Chondrocyte (in vitro differentiated cells): ENCODE results near the gene PPP6R3. TPM values are rescaled to one million over a fixed set of nuclear protein-coding genes. Genes with fewer than 3 reads are reported as not detected.
A peak's percentile ranks its signal among the peaks of the same experiment; 100 is the strongest.
"Not testable (repeated sequence)": the region's sequence is repeated elsewhere in the genome, so short reads cannot be mapped to it uniquely, and the experiment has no call there.

ENCODE experiments used
- DNase-seq: peaks from one replicate; pipeline ENCODE4 v3.0.0; 2021; ENCODE audit warnings: mixed read lengths, low spot score
- H3K27ac Mint-ChIP-seq: one replicate; pipeline ENCODE4 v1.8.0; 2021; ENCODE audit warnings: mild to moderate bottlenecking, moderate library complexity, mixed read lengths; ENCODE audit not compliant: unreplicated experiment
- H3K27me3 Mint-ChIP-seq: 2 replicates; pipeline ENCODE4 v1.8.0; 2021; ENCODE audit warnings: low read depth, mixed read lengths
- H3K36me3 Mint-ChIP-seq: 2 replicates; pipeline ENCODE4 v1.8.0; 2021; ENCODE audit warnings: low read depth, mixed read lengths
- H3K4me1 Mint-ChIP-seq: 2 replicates; pipeline ENCODE4 v1.8.0; 2021; ENCODE audit warnings: low read depth, mild to moderate bottlenecking, mixed read lengths
- H3K4me3 Mint-ChIP-seq: one replicate; pipeline ENCODE4 v1.8.0; 2021; ENCODE audit warnings: mild to moderate bottlenecking, moderate library complexity, mixed read lengths; ENCODE audit not compliant: unreplicated experiment
- H3K9me3 Mint-ChIP-seq: 2 replicates; pipeline ENCODE4 v1.8.0; 2021; ENCODE audit warnings: low read depth, mixed read lengths
- total RNA-seq: library from RNA; stranded (reverse); gene quantifications from 3 replicates; pipeline ENCODE4 v1.2.1, GENCODE V29; 2021
- TF ChIP-seq, protein P1 (sequence below): fragments of 200-600 bp; sonication (generic); IDR thresholded peaks from 2 replicates; pipeline ENCODE4 v1.5.0; 2021; ENCODE audit warnings: antibody characterized with exemption, mild to moderate bottlenecking, moderate library complexity

The PPP6R3 gene
- total RNA-seq, 1 donor from 2014 or later = 73.4 TPM

DNA sequence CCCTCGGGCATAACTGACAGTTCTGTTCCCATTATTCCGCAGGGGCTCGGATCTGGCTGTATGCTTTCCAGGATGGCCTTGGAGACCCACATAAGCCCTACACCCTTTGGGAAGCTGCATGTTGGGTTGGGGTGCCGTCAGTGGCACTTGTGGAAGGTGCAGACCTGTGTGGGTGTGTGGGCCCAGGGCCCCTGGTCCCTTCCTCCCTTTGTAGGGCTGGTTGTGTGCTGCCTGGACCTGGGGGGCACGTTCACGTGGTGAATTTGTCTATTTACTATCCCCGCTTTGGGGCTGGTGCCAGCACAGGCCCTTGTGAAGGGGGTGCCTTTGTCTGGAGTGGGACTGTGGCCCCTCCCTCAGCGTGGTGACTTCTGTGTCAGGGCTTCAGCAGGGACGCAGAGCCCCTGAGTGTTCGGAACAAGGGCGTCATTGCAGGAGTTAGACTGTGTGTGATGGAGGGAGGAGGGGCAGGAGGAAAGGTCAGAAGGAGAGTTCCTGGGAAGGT is 15.0 kb upstream of the PPP6R3 start:
- Mint-ChIP-seq H3K9me3 (no peaks in the 10 kb centered on the region), H3K36me3 (peaks cover 13% of the 10 kb centered on the region), H3K4me1 (peaks cover 16% of the 10 kb centered on the region), H3K27me3 (no peaks in the 10 kb centered on the region), H3K27ac (no peak overlapping the region), H3K4me3 (no peak overlapping the region)
- no peak for DNase-seq
- TF ChIP-seq, protein P1, sequence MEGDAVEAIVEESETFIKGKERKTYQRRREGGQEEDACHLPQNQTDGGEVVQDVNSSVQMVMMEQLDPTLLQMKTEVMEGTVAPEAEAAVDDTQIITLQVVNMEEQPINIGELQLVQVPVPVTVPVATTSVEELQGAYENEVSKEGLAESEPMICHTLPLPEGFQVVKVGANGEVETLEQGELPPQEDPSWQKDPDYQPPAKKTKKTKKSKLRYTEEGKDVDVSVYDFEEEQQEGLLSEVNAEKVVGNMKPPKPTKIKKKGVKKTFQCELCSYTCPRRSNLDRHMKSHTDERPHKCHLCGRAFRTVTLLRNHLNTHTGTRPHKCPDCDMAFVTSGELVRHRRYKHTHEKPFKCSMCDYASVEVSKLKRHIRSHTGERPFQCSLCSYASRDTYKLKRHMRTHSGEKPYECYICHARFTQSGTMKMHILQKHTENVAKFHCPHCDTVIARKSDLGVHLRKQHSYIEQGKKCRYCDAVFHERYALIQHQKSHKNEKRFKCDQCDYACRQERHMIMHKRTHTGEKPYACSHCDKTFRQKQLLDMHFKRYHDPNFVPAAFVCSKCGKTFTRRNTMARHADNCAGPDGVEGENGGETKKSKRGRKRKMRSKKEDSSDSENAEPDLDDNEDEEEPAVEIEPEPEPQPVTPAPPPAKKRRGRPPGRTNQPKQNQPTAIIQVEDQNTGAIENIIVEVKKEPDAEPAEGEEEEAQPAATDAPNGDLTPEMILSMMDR = no peak

DNA sequence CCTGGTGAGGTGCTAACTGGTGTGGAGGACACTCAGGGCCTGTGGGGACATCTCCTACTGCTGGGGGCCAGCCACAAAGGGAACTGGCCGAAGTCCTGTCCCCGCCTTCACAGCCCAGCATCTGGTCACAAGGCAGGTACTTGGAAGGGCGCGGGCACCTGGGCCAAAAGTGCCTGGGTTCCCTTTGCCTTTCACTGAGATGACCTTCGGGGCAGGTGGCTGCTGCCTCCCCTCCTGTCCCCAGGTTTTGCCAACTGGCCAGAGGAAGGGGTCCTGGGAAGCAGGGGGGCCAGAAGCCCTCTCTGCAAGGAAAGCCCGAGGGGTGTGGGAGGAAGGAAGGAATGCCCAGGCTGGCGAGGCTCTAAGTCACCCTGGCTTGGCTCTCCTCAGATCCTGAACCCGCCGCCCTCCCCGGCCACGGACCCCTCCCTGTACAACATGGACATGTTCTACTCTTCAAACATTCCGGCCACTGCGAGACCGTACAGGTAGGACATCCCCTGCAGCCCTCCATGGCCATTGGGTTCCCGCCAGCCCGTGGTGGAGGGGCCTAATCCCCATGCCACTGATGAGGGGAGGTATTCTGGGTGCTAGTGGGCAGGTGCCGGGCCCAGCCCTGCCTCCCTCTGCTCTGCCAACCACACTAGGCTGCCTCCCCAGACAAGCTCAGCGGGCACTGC is 14.4 kb upstream of the PPP6R3 start:
- no peaks in the 10 kb centered on the region for H3K27me3 Mint-ChIP-seq
- TF ChIP-seq, protein P1 = no peak
- H3K4me1 Mint-ChIP-seq = peaks cover 11% of the 10 kb centered on the region
- peaks cover 13% of the 10 kb centered on the region for H3K36me3 Mint-ChIP-seq
- H3K9me3 Mint-ChIP-seq = no peaks in the 10 kb centered on the region
- H3K4me3 Mint-ChIP-seq = no peak overlapping the region
- no peak overlapping the region for H3K27ac Mint-ChIP-seq
- no peak for DNase-seq

DNA sequence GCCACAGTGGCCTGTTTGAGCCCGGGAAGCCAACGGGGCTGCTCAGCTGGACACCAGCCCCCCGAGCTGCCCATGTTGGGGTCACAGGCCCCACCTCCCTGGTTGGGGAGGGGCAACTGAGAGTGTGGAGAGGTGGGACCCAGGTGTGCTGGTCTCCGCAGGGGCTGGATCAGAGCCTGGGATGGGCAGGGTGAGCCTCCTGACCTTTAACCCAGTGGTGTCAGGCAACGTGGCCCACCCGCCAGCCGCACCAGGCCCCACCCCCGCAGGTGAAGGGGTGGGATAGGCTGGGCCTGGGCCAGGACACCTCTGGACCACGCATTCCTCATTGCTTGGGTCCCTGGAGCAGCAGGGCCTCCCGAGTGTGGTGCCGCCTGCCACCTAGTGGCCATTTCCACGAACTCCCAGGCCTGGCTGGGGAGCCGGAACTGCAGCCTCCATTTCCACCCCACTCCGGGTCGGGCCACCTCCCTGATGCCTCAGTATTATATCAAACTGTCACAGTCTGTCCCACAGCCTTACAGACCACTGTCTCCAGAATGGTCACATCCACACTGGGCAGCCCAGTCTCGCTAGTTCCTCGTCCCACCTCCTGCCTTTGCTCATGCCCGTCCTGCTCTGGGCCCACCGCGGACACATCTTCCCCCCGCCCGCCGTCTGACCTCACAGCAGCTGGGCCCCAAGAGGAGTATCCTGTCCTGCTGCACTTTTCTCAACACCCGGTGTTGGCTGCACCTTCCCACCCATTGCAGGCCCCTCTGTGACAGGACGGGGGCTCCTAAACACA is 13.3 kb upstream of the PPP6R3 start:
- Mint-ChIP-seq H3K4me1 (peaks cover under 1% of the 10 kb centered on the region), H3K9me3 (no peaks in the 10 kb centered on the region), H3K27ac (no peak overlapping the region), H3K4me3 (no peak overlapping the region), H3K36me3 (peaks cover 13% of the 10 kb centered on the region), H3K27me3 (no peaks in the 10 kb centered on the region)
- TF ChIP-seq, protein P1 = peak; percentile 94
- no peak for DNase-seq

DNA sequence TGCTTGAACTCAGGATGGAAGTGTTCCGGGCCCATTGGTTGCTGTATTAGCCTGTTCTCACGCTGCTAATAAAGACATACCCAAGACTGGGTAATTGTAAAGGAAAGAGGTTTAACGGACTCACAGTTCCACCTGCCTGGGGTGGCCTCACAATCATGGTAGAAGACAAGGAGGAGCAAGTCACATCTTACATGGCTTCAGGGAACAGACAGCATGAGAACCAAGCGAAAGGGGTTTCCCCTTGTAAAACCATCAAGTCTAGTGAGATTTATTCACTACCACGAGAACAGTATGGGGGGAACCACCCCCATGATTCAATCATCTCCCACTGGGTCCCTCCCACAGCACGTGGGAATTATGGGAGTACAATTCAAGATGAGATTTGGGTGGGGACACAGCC is 12.6 kb upstream of the PPP6R3 start:
- H3K4me3 Mint-ChIP-seq = not testable (repeated sequence)

DNA sequence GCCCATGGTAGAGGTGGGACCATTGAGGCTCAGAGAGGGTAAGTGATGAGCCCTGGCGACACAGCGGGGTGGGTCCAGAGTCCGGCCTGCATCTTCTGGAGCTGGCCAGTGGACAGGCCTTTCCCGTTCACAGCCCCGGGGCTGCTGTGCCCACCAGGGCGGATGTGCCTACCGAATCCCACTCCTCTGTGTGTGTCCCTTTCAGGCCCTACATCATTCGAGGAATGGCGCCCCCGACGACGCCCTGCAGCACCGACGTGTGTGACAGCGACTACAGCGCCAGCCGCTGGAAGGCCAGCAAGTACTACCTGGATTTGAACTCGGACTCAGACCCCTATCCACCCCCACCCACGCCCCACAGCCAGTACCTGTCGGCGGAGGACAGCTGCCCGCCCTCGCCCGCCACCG is 11.9 kb upstream of the PPP6R3 start:
- no peak overlapping the region for H3K27ac Mint-ChIP-seq
- no peaks in the 10 kb centered on the region for H3K27me3 Mint-ChIP-seq
- H3K9me3 Mint-ChIP-seq = no peaks in the 10 kb centered on the region
- H3K36me3 Mint-ChIP-seq = peaks cover 11% of the 10 kb centered on the region
- H3K4me3 Mint-ChIP-seq = no peak overlapping the region
- no peaks in the 10 kb centered on the region for H3K4me1 Mint-ChIP-seq
- TF ChIP-seq, protein P1 = no peak
- DNase-seq = peak; percentile 88

More for the DNA sequence above, 12.6 kb upstream of the PPP6R3 start:
- H3K27ac Mint-ChIP-seq, H3K9me3 Mint-ChIP-seq, H3K27me3 Mint-ChIP-seq, H3K4me1 Mint-ChIP-seq: not testable (repeated sequence)
- DNase-seq = peak; percentile 40
- H3K36me3 Mint-ChIP-seq = peaks cover 11% of the 10 kb centered on the region
